ENCODE results near the gene CRYBB1. TPM values are rescaled to one million over a fixed set of nuclear protein-coding genes. Genes with fewer than 3 reads are reported as not detected.

The CRYBB1 gene
- total RNA-seq (2016; rRNA removed; fragmentation: Illumina TruSeq; extraction: Trizol) (not detected in 2 replicates), polyA plus RNA-seq (2011; rRNA removed) (not detected in 2 replicates), polyA minus RNA-seq (2011; rRNA and poly(A)+ RNA removed; ENCODE audit: low replicate concordance) (not detected in 2 replicates), Bru-seq, nascent RNA (not detected), BruChase-seq, experiment 1, labeled RNA remaining after a 6-hour chase (not detected), BruChase-seq, experiment 2, labeled RNA remaining after a 2-hour chase (not detected)
- not detected in 2 replicates for total RNA-seq (2016; cell fraction: cytosol; rRNA removed; fragmentation: Illumina TruSeq; extraction: Trizol; ENCODE audit: low read depth)
- total RNA-seq (2016; cell fraction: insoluble cytoplasmic fraction; rRNA removed; fragmentation: Illumina TruSeq; extraction: Trizol) = not detected in 2 replicates
- total RNA-seq (2016; cell fraction: membrane; rRNA removed; fragmentation: Illumina TruSeq; extraction: Trizol) = not detected in 2 replicates
- not detected in 2 replicates for total RNA-seq (2016; cell fraction: nucleus; rRNA removed; fragmentation: Illumina TruSeq; extraction: Trizol)
- not detected in 2 replicates for polyA plus RNA-seq (2011; cell fraction: cytosol; rRNA removed)
- polyA plus RNA-seq (2011; cell fraction: nucleus; rRNA removed) = not detected in 2 replicates
- not detected in 2 replicates for polyA plus RNA-seq (2012)
- polyA plus RNA-seq (2016; cell fraction: cytosol; fragmentation: Illumina TruSeq; extraction: Trizol; ENCODE audit: low read depth) = not detected in 2 replicates
- not detected in 2 replicates for polyA plus RNA-seq (2016; cell fraction: insoluble cytoplasmic fraction; fragmentation: Illumina TruSeq; extraction: Trizol; ENCODE audit: low read depth)
- polyA plus RNA-seq (2016; cell fraction: membrane; fragmentation: Illumina TruSeq; extraction: Trizol; ENCODE audit: low read depth) = not detected in 2 replicates
- not detected in 2 replicates for polyA plus RNA-seq (2016; cell fraction: nucleus; fragmentation: Illumina TruSeq; extraction: Trizol; ENCODE audit: insufficient read depth, low read depth)
- polyA minus RNA-seq (2011; cell fraction: cytosol; rRNA and poly(A)+ RNA removed) = not detected in 2 replicates
- not detected in 2 replicates for polyA minus RNA-seq (2011; cell fraction: nucleus; rRNA and poly(A)+ RNA removed)
- long read RNA-seq, experiment 1 = 0 reads
- long read RNA-seq, experiment 2 = 0 reads

GRCh38 chr22:26617271-26618199, at the start of gene CRYBB1:
TSS of gene CRYBB1 (minus strand) at chr22:26618027. CDS start at chr22:26616319, 1,708 bp downstream.
- ATAC-seq (no peak), FAIRE-seq (no peak), DNase-seq (ENCODE audit: low spot score) (no peak)
- no peaks in the 10 kb centered on the region for H4K20me1 ChIP-seq (ENCODE audit: insufficient read depth, low read length)
- H3K9ac ChIP-seq (ENCODE audit: insufficient read depth, low read depth, low read length) = no peak within 1 kb of the TSS
- no peak within 1 kb of the TSS for H2AFZ ChIP-seq (ENCODE audit: low read length)
- H3K9me3 ChIP-seq (ENCODE audit: low read length) = no peaks in the 10 kb centered on the region
- 2% methylated on average over 5 of the region's 7 CpGs for WGBS (ENCODE audit: low lambda C conversion rate)
- H3K79me2 ChIP-seq (ENCODE audit: insufficient read depth, low read length) = no peaks in the 10 kb centered on the region
- BruUV-seq (replicated peaks) = no TSS peak
- H3K27ac ChIP-seq (ENCODE audit: extremely low read length, insufficient read depth, low read length) = no peak within 1 kb of the TSS
- H3K4me2 ChIP-seq (ENCODE audit: low read depth, low read length) = no peak within 1 kb of the TSS
- no peak for TF ChIP-seq TAF1 (CRISPR knock-in tag; IDR thresholded peaks at IDR 0.05)
- TF ChIP-seq SRSF9 (IDR thresholded peaks at IDR 0.05; ENCODE audit: borderline replicate concordance, insufficient read depth, low read depth, low read length, poor library complexity, severe bottlenecking) = no peak
- TF ChIP-seq TSC22D2 (CRISPR knock-in tag; IDR thresholded peaks at IDR 0.05; ENCODE audit: borderline replicate concordance) = no peak
- in situ Hi-C loops (cut with HindIII; ENCODE audit: extremely low pct_ligation_motif_present, low pct_unique_long_range_greater_than_20kb) = no loop called here
- no peaks in the 10 kb centered on the region for H3K36me3 ChIP-seq (replicated peaks in 1 of 2; ENCODE audit: control insufficient read depth in 1 of 2, insufficient read depth in 2 of 2, low read length in 2 of 2)
- peaks cover 2 to 24% of the 10 kb centered on the region in 2 experiments; a peak in 3 of 5 replicates for H3K27me3 ChIP-seq (ENCODE audit: control insufficient read depth in 1 of 2, insufficient read depth in 2 of 2, low read length in 2 of 2)
- POLR2A ChIA-PET = no interaction called here
- no peak within 1 kb of the TSS for H3K4me3 ChIP-seq (replicated peaks in 1 of 3; ENCODE audit: insufficient read depth in 1 of 3, low read depth in 2 of 3, low read length in 3 of 3)
- H3K4me1 ChIP-seq (ENCODE audit: insufficient read depth, low read length) = no peaks in the 10 kb centered on the region
- intact Hi-C loops (cut with micrococcal nuclease; ENCODE audit: unreplicated experiment) = no loop called here
- CTCF ChIA-PET (ENCODE audit: low intra/inter-chr PET ratio, low total read pairs) = no interaction called here
